NCI-H446 (cell line): ENCODE results near the gene CYP3A4.
"Not testable (repeated sequence)": the region's sequence is repeated elsewhere in the genome, so short reads cannot be mapped to it uniquely, and the experiment has no call there.

Source experiments
- DNase-seq, 2 experiments: peaks; one replicate each; lab custom pipeline; 2025; lab: John Stamatoyannopoulos, UW

The CYP3A4 gene

DNA sequence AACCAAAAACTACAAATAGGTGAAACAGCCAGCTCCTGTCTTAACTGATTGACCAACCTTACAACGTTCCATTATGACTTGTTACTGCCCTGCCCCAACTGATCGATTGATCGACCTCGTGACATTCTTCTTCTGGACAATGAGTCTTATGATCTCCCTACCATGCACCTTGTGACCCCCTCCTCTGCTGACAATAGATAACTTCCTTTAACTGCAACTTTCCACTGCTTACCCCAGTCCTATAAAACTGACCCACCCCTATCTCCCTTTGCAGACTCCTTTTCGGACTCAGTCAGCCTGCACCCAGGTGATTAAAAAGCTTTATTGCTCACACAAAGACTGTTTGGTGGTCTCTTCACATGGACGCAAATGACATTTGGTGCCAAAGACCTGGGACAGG lies 60.8 kb downstream of the CYP3A4 start:
- not testable (repeated sequence) for DNase-seq

DNA sequence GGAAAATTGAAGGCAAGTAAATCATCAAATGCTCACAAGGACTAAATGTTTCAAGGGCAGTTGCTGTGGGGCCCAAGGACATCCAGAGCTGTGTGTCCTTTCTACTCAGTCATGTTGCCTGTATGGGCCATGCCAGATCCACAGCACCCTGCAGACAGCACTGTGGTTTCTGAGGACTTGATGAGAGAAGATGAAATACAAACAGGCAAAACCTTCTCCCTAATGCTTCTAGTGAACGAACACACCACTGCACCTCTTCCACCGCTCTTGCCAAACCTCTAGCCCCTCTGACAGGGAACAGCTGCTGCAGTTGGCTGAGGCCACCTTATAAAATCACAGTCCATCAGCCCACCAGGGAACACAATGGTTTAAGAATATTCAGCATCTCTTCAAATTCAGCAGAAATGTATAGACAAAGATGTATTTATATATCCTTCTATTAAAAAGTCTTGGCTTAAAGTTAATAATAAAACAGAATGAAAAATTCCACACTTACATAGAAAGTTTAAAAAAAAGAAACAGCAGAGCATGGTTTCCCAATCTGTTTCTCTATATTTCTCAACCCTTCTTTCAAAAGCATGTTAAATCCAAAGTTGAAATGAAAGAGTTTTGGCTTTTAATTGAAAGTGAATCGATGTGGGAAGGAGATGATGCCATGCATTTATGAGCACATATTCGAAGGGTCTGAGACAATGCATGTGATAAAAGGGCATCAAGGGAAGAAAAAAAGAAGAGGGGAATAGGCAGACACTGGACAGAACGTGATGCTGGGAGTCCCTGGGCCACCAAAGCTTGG lies 63.0 kb downstream of the CYP3A4 start:
- no peak for DNase-seq

DNA sequence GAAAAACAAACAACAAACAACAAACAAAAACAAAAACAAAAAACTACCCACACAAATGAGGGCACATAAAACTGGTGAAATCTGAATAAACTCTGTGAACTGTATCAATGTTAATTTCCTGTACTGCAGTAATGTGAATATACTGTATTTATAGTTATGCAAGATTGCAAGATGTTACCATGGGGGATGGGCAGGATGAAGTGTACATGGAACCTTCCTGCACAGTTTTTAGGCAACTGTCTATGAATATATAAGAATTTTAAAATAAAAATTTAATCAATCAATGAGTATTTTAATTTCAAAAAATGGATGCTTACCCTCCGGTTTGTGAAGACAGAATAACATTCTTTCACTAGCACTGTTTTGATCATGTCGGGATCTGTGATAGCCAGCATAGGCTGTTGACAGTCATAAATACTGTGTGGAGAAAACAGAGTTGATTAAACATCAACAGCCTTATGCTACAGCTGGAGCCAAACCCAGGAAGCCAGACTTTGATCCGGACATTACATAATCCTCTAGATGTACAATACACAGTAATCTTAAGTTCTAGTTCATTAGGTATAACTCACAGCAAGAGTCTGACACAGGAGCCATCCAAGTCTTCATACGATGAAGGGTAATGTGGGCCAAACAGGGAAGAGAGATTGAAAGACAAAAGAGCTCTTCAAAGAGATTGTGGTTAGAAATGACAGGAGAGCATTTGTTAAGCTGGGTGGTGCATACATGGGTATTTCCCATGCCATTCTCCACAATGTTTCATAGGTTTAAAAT lies 63.8 kb downstream of the CYP3A4 start:
- DNase-seq, result no peak

DNA sequence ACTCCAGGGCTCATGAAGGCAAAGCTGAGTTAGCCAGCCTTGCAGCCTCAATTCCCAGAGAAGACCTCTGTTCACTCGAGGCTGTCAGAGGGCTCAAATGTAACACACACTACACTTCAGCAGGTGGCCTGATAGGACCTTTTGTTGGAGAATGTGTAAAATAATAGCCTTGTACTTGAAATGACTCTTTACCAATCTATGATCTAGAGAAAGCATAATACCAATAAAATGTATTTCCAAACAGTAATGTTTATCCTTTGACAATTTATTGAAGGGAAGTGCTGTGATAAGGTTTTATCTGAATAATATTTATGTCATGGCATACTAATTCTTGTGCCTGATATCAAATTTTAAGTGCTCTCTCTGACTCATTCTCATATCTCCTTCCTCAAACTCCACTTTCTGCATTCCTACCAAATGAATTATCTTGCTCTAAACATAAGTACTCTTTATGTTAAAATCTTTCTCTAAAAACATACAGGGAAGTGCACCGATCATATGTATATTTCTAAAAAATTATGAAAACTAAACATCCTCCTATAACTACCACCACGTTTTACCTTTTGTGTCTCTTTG lies 69.9 kb downstream of the CYP3A4 start:
- DNase-seq, result no peak

DNA sequence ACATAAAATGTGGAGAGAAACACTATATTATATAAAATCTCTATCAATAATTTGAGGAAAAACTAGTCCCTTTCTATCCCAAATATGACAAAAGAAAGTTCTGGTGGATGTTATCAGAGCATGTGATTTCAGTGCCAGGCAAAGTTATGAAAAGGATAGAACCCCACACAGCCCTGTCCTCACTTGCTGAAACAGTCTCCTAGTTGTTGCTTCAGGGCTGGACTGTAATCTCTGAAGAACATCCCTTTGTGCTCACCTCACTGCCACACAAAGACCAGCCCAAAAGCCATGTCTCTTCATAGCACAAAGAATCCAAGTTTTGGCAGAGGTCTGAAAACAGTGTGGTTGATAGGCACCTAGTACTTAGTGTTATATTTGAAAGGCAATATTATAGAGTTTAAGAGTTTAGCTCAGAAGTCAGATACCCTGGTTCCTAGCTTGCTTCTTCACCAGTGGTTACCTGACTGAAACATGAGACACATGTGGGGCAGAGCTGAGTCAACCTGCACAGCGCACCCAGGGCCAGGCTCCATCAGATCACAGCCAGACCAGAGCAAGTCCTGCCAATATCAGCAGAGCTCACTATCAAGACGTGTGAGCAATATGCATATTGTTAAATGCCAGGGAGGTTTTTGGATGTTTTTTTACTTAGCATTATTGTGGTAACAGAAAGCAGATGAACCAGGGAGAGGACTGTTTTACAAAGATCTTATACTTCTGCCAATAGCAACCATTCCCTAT lies 74.0 kb downstream of the CYP3A4 start:
- DNase-seq, result no peak

DNA sequence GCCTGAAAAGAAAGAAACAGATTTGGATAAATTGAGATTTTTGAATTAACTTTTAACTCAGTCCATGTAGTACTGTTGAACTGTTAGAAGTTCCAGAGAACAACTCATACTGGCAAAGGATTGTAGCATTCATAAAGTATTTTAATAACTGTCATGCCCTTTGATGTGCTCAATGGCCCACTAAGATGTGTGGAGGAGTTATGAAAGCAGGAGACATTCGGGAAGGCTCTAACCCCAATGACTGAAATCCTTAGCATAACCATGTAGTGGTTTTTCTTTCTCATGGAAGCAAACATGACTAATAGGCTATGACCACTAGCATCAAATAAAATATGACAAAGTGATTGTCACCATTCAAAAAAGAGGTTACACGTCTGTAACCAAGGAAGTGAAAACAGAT lies 74.7 kb downstream of the CYP3A4 start:
- DNase-seq, result no peak

DNA sequence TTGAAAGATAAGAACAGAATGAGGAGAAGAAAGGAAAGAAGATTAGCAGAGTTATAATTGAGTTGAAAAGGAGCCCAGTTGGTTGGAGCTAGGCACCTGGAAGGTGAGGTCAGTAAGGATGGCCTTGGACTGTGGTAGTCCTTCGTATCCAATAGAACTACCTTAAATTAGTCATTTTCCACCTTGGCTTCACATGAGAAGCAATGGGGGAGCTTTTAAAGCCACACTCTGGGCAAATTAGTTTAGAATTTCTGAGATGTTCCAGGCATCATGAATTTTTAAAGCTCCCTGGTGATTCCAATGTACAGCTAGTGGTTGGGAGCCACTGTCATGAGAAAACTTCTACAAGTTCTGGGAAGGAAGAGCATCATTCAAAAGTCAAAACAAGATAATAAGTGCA lies 76.9 kb downstream of the CYP3A4 start:
- DNase-seq, result no peak
